Prostate gland (tissue), 2 donors: ENCODE measurements around the gene KCP. TPM values are rescaled to one million over a fixed set of nuclear protein-coding genes. Genes with fewer than 3 reads are reported as not detected.

Source experiments
- DNase-seq: peaks from one replicate; pipeline ENCODE4 v3.0.0-alpha.2; 2019; ENCODE audit warnings: low spot score
- H3K27ac ChIP-seq, 2 donors: fragments of 200-600 bp; sonication (generic); 2 replicates each; pipeline ENCODE4 v1.5.1; 2017 to 2019
- H3K27me3 ChIP-seq: fragments of 200-600 bp; sonication (generic); replicated peaks from 2 replicates; pipeline ENCODE4 v1.5.1; 2019; ENCODE audit not compliant: insufficient read depth
- H3K36me3 ChIP-seq, 2 donors: fragments of 200-600 bp; sonication (generic); 1 replicate in 1 of 2; 2 replicates in 1 of 2; pipeline versions ENCODE4 v1.5.1 to v1.8.1; 2017 to 2019
- H3K4me1 ChIP-seq: fragments of 200-600 bp; sonication (generic); replicated peaks from 2 replicates; pipeline ENCODE4 v1.5.1; 2019
- H3K4me3 ChIP-seq, 2 donors: fragments of 200-600 bp; sonication (generic); 2 replicates each; pipeline ENCODE4 v1.5.1; 2017 to 2019
- H3K9me3 ChIP-seq: fragments of 200-600 bp; sonication (generic); 2 replicates; pipeline ENCODE4 v1.5.1; 2017
- POLR2A ChIP-seq: fragments of 450-650 bp; IDR thresholded peaks from one replicate; pipeline ENCODE4 v1.6.1; 2016; ENCODE audit warnings: antibody characterized with exemption, mild to moderate bottlenecking
- POLR2AphosphoS5 ChIP-seq: sonication (generic); formaldehyde crosslinking; IDR thresholded peaks from one replicate; pipeline ENCODE4 v1.6.1; 2017; ENCODE audit warnings: antibody characterized with exemption
- WGBS: methylation state at CpG from one replicate; pipeline ENCODE4 v1.1.5; 2018; 5-methylcytosine and 5-hydroxymethylcytosine counted together
- intact Hi-C: fragments of 100-400 bp; cut with DNase I; formaldehyde crosslinking; loops from one replicate; pipeline ENCODE4 v1.14.2; 2022
- total RNA-seq, 2 donors: library from RNA; depleted of rRNA; stranded (reverse); fragments of >200 nt; gene quantifications; one replicate each; pipeline ENCODE4 v1.1.0, GENCODE V29; 2016
- TF ChIP-seq, protein P1 (sequence below), 4 experiments: fragments of 200-600 bp in 2 of 4; fragments of 450-650 bp in 2 of 4; sonication (generic) in 2 of 4; IDR thresholded peaks; 1 replicate in 3 of 4; 2 replicates in 1 of 4; pipeline ENCODE4 v1.5.1; 2016 to 2019; ENCODE audit warnings: antibody characterized with exemption in 4 of 4, mild to moderate bottlenecking in 2 of 4, moderate library complexity in 2 of 4

KCP gene
- total RNA-seq, 2 donors from 2014 or later = 0.45 TPM; not detected in 1

DNA sequence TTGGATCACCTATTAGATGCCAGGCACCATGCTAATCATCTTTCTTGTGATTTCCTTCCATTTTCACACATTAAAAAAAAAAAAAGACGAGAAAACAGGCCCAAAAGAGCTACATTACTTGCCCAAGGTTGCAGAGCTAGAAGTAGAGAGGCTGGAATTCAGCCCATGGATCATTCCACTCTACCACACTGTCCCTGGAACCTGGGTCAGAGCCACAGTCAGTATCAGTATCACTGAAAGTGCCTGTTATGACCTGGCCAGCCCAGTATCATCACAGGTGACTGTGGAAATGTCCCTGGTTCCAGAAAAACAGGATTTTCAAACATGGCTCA lies 83.6 kb downstream of the KCP start:
- Histone ChIP-seq H3K9me3 (no peaks in the 10 kb centered on the region), H3K27ac (peak overlapping the region; percentile 38 to 62), H3K36me3 (no peaks in the 10 kb centered on the region), H3K4me1 (no peaks in the 10 kb centered on the region), H3K4me3 (no peak overlapping the region), H3K27me3 (no peaks in the 10 kb centered on the region)
- intact Hi-C loops = loop anchor here (5.0 kb wide), 1 partner anchor 35 kb away; the partner anchor contains the start of gene CCDC136
- TF ChIP-seq, protein P1, sequence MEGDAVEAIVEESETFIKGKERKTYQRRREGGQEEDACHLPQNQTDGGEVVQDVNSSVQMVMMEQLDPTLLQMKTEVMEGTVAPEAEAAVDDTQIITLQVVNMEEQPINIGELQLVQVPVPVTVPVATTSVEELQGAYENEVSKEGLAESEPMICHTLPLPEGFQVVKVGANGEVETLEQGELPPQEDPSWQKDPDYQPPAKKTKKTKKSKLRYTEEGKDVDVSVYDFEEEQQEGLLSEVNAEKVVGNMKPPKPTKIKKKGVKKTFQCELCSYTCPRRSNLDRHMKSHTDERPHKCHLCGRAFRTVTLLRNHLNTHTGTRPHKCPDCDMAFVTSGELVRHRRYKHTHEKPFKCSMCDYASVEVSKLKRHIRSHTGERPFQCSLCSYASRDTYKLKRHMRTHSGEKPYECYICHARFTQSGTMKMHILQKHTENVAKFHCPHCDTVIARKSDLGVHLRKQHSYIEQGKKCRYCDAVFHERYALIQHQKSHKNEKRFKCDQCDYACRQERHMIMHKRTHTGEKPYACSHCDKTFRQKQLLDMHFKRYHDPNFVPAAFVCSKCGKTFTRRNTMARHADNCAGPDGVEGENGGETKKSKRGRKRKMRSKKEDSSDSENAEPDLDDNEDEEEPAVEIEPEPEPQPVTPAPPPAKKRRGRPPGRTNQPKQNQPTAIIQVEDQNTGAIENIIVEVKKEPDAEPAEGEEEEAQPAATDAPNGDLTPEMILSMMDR (IDR thresholded peaks at IDR 0.05) = no peak
- TF ChIP-seq POLR2AphosphoS5 (no peak), POLR2A (no peak)
- no peak for DNase-seq
- 73% methylated on average over 1 of the region's 1 CpG for WGBS

Other genes starting within 250 kb of the KCP start
- gene GARIN1A, start 238.4 kb downstream of the KCP start, total RNA-seq = 1 to 10 TPM in 1 of 2 donors, under 1 TPM in 1; 0.18 to 4.5 TPM
- 10 to 100 TPM; 76.2 to 87.8 TPM for gene CALU, start 171.3 kb downstream of the KCP start, total RNA-seq
- gene OPN1SW, start 134.9 kb downstream of the KCP start, total RNA-seq = not detected
- gene CCDC136, start 118.7 kb downstream of the KCP start, total RNA-seq = 10 to 100 TPM; 11.7 to 61.2 TPM
- 100 to 1,000 TPM; 104 to 150 TPM for gene FLNC, start 80.3 kb downstream of the KCP start, total RNA-seq
- gene ATP6V1F, start 47.9 kb downstream of the KCP start, total RNA-seq = 100 to 1,000 TPM; 116 to 118 TPM
- gene IRF5, start 27.2 kb upstream of the KCP start, total RNA-seq = 10 to 100 TPM in 1 of 2 donors, 1 to 10 TPM in 1; 6.0 to 10.6 TPM
- gene TNPO3, start 144.4 kb upstream of the KCP start, total RNA-seq = 10 to 100 TPM; 32.2 to 42.3 TPM
- gene TSPAN33, start 234.0 kb upstream of the KCP start, total RNA-seq = 10 to 100 TPM in 1 of 2 donors, 1 to 10 TPM in 1; 8.4 to 47.7 TPM